SK-N-SH (cell line): ENCODE data around the gene SIAH1. TPM values are rescaled to one million over a fixed set of nuclear protein-coding genes. Genes with fewer than 3 reads are reported as not detected.

Experiments used
- CTCF ChIA-PET: fragments of 300-600, 350-600 bp; formaldehyde crosslinking; extraction: SDS; loops from one replicate; lab custom pipeline; 2021; lab: Yijun Ruan, JAX
- POLR2A ChIA-PET: fragments of 350-600 bp; sonication (Branson Sonifier 250); formaldehyde crosslinking; extraction: SDS; loops from one replicate; lab custom pipeline; 2020; ENCODE audit warnings: antibody characterized with exemption, inconsistent platforms; lab: Yijun Ruan, JAX
- DNase-seq: peaks from one replicate; pipeline ENCODE4 v3.0.0; 2012
- H2AFZ ChIP-seq: fragments of 200-600 bp; sonication (generic); 2 replicates; pipeline ENCODE4 v1.8.1; 2016; ENCODE audit warnings: antibody characterized with exemption, mild to moderate bottlenecking, low read depth
- H3F3A ChIP-seq: fragments of 200-600 bp; sonication (generic); replicated peaks from 2 replicates; pipeline ENCODE3; 2016; ENCODE audit warnings: antibody characterized with exemption, mild to moderate bottlenecking; ENCODE audit not compliant: insufficient read depth
- H3K27ac ChIP-seq, 2 experiments: fragments of 200-500 bp in 1 of 2; fragments of 200-600 bp in 1 of 2; sonication (Bioruptor generic) in 1 of 2; sonication (generic), shearing (Covaris generic) in 1 of 2; 2 replicates each; pipeline versions ENCODE4 v1.5.1 to v1.6.1; 2014 to 2016; ENCODE audit warnings: low read depth in 2 of 2, inconsistent platforms in 1 of 2, low read length in 1 of 2, mild to moderate bottlenecking in 1 of 2, mixed read lengths in 1 of 2
- H3K27me3 ChIP-seq: fragments of 200-600 bp; sonication (generic), shearing (Covaris generic); 2 replicates; pipeline ENCODE4 v1.6.1; 2016; ENCODE audit warnings: mixed run types; ENCODE audit not compliant: insufficient read depth
- H3K36me3 ChIP-seq, 2 experiments: fragments of 200-500 bp in 1 of 2; fragments of 200-600 bp in 1 of 2; sonication (Bioruptor generic) in 1 of 2; sonication (generic) in 1 of 2; replicated peaks in 1 of 2; 2 replicates each; pipeline versions ENCODE3 to v1.5.1; 2014 to 2016; ENCODE audit warnings: low read length in 1 of 2, mild to moderate bottlenecking in 1 of 2; ENCODE audit not compliant: insufficient read depth in 2 of 2, control insufficient read depth in 1 of 2
- H3K4me1 ChIP-seq, 2 experiments: fragments of 200-500 bp in 1 of 2; fragments of 200-600 bp in 1 of 2; sonication (Bioruptor generic) in 1 of 2; sonication (generic), shearing (Covaris generic) in 1 of 2; 2 replicates each; pipeline versions ENCODE4 v1.5.1 to v1.6.1; 2014 to 2016; ENCODE audit warnings: low read depth in 1 of 2, low read length in 1 of 2, mixed run types in 1 of 2; ENCODE audit not compliant: insufficient read depth in 2 of 2, control insufficient read depth in 1 of 2
- H3K4me2 ChIP-seq: fragments of 200-600 bp; sonication (generic), shearing (Covaris generic); 2 replicates; pipeline ENCODE4 v1.6.1; 2017; ENCODE audit warnings: mixed run types
- H3K4me3 ChIP-seq, 2 experiments: fragments of 200-500 bp in 1 of 2; fragments of 200-600 bp in 1 of 2; sonication (Bioruptor generic) in 1 of 2; sonication (generic), shearing (Covaris generic) in 1 of 2; 2 replicates each; pipeline versions ENCODE4 v1.5.1 to v1.8.1; 2014 to 2016; ENCODE audit warnings: low read depth in 2 of 2, inconsistent platforms in 1 of 2, low read length in 1 of 2, mild to moderate bottlenecking in 1 of 2, mixed read lengths in 1 of 2, moderate library complexity in 1 of 2
- H3K79me2 ChIP-seq: fragments of 200-600 bp; sonication (generic); 2 replicates; pipeline ENCODE4 v1.8.1; 2017; ENCODE audit warnings: mild to moderate bottlenecking; ENCODE audit not compliant: insufficient read depth
- H3K9ac ChIP-seq: fragments of 200-600 bp; sonication (generic); 2 replicates; pipeline ENCODE4 v1.6.1; 2017; ENCODE audit warnings: mixed run types
- H3K9me2 ChIP-seq: fragments of 200-600 bp; sonication (generic); 2 replicates; pipeline ENCODE4 v1.6.1; 2017; ENCODE audit warnings: mixed run types
- H3K9me3 ChIP-seq: fragments of 200-600 bp; sonication (generic); 2 replicates; pipeline ENCODE4 v1.6.1; 2017; ENCODE audit warnings: mixed run types, mild to moderate bottlenecking, moderate library complexity
- H4K20me1 ChIP-seq: fragments of 200-600 bp; sonication (generic); 2 replicates; pipeline ENCODE4 v1.6.1; 2017; ENCODE audit warnings: mild to moderate bottlenecking, mixed run types; ENCODE audit not compliant: insufficient read depth
- FOXJ3 ChIP-seq: sonication (generic); formaldehyde crosslinking; IDR thresholded peaks from 2 replicates; pipeline ENCODE4 v1.5.1; 2020; ENCODE audit warnings: mild to moderate bottlenecking, missing genetic modification reagents
- GATA2 ChIP-seq: sonication (generic); formaldehyde crosslinking; IDR thresholded peaks from 2 replicates; pipeline ENCODE4 v1.5.0; 2020; ENCODE audit warnings: mild to moderate bottlenecking, missing genetic modification reagents
- NFIC ChIP-seq: IDR thresholded peaks from 2 replicates; pipeline ENCODE4 v1.4.0; 2012; ENCODE audit warnings: borderline replicate concordance
- RAD21 ChIP-seq: IDR thresholded peaks from 2 replicates; pipeline ENCODE4 v1.6.1; 2012; ENCODE audit warnings: mild to moderate bottlenecking, low read length
- RFX5 ChIP-seq: IDR thresholded peaks from 2 replicates; pipeline ENCODE4 v1.6.1; 2012; ENCODE audit warnings: mild to moderate bottlenecking, improper control_type of control experiment, low read length
- SIN3A ChIP-seq: IDR thresholded peaks from 2 replicates; pipeline ENCODE4 v1.6.1; 2012; ENCODE audit warnings: low read depth, mild to moderate bottlenecking, low read length, moderate library complexity, borderline replicate concordance
- SMC3 ChIP-seq: IDR thresholded peaks from 2 replicates; pipeline ENCODE4 v1.6.1; 2012; ENCODE audit warnings: low read depth, low read length, improper control_type of control experiment
- TCF12 ChIP-seq: IDR thresholded peaks from 2 replicates; pipeline ENCODE4 v1.4.0; 2012
- TEAD4 ChIP-seq: IDR thresholded peaks from 2 replicates; pipeline ENCODE4 v1.4.0; 2012; ENCODE audit warnings: mild to moderate bottlenecking, borderline replicate concordance; ENCODE audit not compliant: insufficient read depth
- WGBS: methylation state at CpG from one replicate; pipeline ENCODE4 v1.1.6; 2017; ENCODE audit warnings: low lambda C conversion rate; 5-methylcytosine and 5-hydroxymethylcytosine counted together
- polyA plus RNA-seq, 3 experiments: library from polyadenylated mRNA; depleted of rRNA; stranded (reverse); fragments of >200 nt; gene quantifications; 2 replicates each; pipeline ENCODE4 v1.2.3, GENCODE V29; 2012
- TF ChIP-seq, protein P1 (sequence below): IDR thresholded peaks from 2 replicates; pipeline ENCODE4 v1.6.1; 2012; ENCODE audit warnings: mild to moderate bottlenecking, low read depth, low read length, moderate library complexity
- TF ChIP-seq, protein P2 (sequence below): fragments of 150-350 bp; IDR thresholded peaks from 2 replicates; pipeline ENCODE4 v1.6.1; 2017; ENCODE audit warnings: antibody characterized with exemption, low read length, low read depth, borderline replicate concordance
- TF ChIP-seq, protein P3 (sequence below): IDR thresholded peaks from 2 replicates; pipeline ENCODE4 v1.4.0; 2012; ENCODE audit warnings: low read depth, borderline replicate concordance
- TF ChIP-seq, protein P4 (sequence below): fragments of 200-600 bp; sonication (generic); IDR thresholded peaks from 2 replicates; pipeline ENCODE4 v1.6.1; 2017; ENCODE audit warnings: antibody characterized with exemption, mild to moderate bottlenecking, moderate library complexity
- TF ChIP-seq, protein P5 (sequence below): IDR thresholded peaks from 2 replicates; pipeline ENCODE4 v1.4.0; 2012; ENCODE audit warnings: low read depth

The SIAH1 gene
- polyA plus RNA-seq, 1 of the 3 experiments (the other 2 are of a cell fraction), result 15.4 TPM

DNA sequence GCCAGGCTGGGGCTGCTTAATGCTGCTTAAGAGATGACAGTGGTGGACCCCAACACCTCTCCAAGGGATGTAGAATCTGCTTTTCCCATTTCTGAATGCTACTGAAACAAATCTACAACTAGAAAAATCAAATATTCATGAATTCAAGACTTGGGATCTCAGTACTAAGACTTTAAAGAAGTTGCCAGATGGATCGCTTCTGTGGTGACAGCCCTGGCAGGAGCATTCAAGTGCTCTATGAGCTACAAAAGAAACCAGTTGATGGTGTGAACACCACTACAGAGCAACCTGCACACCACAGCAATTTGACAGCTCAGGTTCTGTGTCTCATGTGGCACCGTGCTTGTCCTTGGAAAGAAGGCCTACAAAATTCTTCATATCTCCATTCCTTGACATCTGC, 42.6 kb downstream of the SIAH1 start (continued):
- TF ChIP-seq, protein P1, sequence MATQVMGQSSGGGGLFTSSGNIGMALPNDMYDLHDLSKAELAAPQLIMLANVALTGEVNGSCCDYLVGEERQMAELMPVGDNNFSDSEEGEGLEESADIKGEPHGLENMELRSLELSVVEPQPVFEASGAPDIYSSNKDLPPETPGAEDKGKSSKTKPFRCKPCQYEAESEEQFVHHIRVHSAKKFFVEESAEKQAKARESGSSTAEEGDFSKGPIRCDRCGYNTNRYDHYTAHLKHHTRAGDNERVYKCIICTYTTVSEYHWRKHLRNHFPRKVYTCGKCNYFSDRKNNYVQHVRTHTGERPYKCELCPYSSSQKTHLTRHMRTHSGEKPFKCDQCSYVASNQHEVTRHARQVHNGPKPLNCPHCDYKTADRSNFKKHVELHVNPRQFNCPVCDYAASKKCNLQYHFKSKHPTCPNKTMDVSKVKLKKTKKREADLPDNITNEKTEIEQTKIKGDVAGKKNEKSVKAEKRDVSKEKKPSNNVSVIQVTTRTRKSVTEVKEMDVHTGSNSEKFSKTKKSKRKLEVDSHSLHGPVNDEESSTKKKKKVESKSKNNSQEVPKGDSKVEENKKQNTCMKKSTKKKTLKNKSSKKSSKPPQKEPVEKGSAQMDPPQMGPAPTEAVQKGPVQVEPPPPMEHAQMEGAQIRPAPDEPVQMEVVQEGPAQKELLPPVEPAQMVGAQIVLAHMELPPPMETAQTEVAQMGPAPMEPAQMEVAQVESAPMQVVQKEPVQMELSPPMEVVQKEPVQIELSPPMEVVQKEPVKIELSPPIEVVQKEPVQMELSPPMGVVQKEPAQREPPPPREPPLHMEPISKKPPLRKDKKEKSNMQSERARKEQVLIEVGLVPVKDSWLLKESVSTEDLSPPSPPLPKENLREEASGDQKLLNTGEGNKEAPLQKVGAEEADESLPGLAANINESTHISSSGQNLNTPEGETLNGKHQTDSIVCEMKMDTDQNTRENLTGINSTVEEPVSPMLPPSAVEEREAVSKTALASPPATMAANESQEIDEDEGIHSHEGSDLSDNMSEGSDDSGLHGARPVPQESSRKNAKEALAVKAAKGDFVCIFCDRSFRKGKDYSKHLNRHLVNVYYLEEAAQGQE, result no peak
- TF ChIP-seq, protein P2, sequence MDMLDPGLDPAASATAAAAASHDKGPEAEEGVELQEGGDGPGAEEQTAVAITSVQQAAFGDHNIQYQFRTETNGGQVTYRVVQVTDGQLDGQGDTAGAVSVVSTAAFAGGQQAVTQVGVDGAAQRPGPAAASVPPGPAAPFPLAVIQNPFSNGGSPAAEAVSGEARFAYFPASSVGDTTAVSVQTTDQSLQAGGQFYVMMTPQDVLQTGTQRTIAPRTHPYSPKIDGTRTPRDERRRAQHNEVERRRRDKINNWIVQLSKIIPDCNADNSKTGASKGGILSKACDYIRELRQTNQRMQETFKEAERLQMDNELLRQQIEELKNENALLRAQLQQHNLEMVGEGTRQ, result no peak
- TF ChIP-seq RFX5, result no peak
- no peak for TF ChIP-seq SIN3A
- no peak for TF ChIP-seq TEAD4
- TF ChIP-seq GATA2 (CRISPR knock-in tag), result no peak
- no peak for TF ChIP-seq NFIC
- TF ChIP-seq, all 33 proteins: peak for 0

DNA sequence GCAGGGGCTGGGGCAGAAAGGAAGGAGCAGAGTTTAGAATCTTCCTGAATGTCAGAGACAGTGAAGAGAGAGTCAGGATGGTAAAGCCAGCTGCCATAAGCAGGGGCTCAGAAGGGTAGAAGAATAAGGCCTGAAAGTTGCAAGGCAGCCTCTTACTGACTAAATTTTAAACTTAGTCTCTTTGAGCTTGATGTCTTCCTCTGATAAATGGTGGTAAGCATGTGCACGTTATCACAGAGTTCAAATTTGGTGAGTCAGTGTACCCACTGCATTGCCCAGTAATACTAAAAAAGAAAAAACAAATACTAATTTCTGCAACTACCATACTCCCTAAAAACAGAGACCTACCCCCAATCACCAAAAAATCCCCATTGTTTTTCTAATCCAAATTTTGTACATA, 45.2 kb downstream of the SIAH1 start:
- Histone ChIP-seq H4K20me1 (no peaks in the 10 kb centered on the region), H3F3A (peaks cover 6% of the 10 kb centered on the region), H2AFZ (no peak overlapping the region), H3K9me3 (no peaks in the 10 kb centered on the region), H3K27me3 (no peaks in the 10 kb centered on the region), H3K36me3 (peaks cover 22 to 23% of the 10 kb centered on the region in 2 experiments), H3K4me2 (no peak overlapping the region), H3K9me2 (no peaks in the 10 kb centered on the region), H3K4me3 (no peak overlapping the region), H3K9ac (no peak overlapping the region), H3K27ac (no peak overlapping the region), H3K4me1 (no peaks in the 10 kb centered on the region), H3K79me2 (peaks cover 7% of the 10 kb centered on the region; the same call in 1 of the 2 replicates)
- ChIA-PET POLR2A (no interaction called here), CTCF (interaction anchor here (0.5 to 1.1 kb wide), 2 partner anchors 283 to 290 kb away, joined by 3 to 4 read pairs; no protein-coding TSS in a partner anchor)
- DNase-seq, result no peak
- TF ChIP-seq RAD21 (no peak), SMC3 (no peak), FOXJ3 (CRISPR knock-in tag) (no peak), TCF12 (no peak), SIN3A (no peak)
- TF ChIP-seq, protein P2, result no peak
- TF ChIP-seq, protein P3, sequence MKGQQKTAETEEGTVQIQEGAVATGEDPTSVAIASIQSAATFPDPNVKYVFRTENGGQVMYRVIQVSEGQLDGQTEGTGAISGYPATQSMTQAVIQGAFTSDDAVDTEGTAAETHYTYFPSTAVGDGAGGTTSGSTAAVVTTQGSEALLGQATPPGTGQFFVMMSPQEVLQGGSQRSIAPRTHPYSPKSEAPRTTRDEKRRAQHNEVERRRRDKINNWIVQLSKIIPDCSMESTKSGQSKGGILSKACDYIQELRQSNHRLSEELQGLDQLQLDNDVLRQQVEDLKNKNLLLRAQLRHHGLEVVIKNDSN, result no peak
- TF ChIP-seq, protein P4, sequence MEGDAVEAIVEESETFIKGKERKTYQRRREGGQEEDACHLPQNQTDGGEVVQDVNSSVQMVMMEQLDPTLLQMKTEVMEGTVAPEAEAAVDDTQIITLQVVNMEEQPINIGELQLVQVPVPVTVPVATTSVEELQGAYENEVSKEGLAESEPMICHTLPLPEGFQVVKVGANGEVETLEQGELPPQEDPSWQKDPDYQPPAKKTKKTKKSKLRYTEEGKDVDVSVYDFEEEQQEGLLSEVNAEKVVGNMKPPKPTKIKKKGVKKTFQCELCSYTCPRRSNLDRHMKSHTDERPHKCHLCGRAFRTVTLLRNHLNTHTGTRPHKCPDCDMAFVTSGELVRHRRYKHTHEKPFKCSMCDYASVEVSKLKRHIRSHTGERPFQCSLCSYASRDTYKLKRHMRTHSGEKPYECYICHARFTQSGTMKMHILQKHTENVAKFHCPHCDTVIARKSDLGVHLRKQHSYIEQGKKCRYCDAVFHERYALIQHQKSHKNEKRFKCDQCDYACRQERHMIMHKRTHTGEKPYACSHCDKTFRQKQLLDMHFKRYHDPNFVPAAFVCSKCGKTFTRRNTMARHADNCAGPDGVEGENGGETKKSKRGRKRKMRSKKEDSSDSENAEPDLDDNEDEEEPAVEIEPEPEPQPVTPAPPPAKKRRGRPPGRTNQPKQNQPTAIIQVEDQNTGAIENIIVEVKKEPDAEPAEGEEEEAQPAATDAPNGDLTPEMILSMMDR, result no peak
- TF ChIP-seq, protein P5, sequence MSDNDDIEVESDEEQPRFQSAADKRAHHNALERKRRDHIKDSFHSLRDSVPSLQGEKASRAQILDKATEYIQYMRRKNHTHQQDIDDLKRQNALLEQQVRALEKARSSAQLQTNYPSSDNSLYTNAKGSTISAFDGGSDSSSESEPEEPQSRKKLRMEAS, result no peak
- WGBS, result 96% methylated on average over 1 of the region's 1 CpG
